SK-N-SH treated with all-trans-retinoic acid at 6 μM for 48 hours (cell line): Measurements from ENCODE around the gene NOC4L.

ENCODE experiments used
- ATAC-seq: fragments of 200-7000 bp; cut with Tn5 transposase; 3 replicates; pipeline ENCODE4 v1.9.1; 2020; ENCODE audit warnings: mild to moderate bottlenecking, moderate library complexity
- ARNTL ChIP-seq: fragments of 450-650 bp; formaldehyde crosslinking; IDR thresholded peaks from 2 replicates; pipeline ENCODE4 v1.5.0; 2020; ENCODE audit warnings: low read depth, mild to moderate bottlenecking, moderate library complexity, borderline replicate concordance
- BACH2 ChIP-seq: fragments of 250-450 bp; sonication (Bioruptor Pico); IDR thresholded peaks from 2 replicates; pipeline ENCODE4 v1.9.0; 2021; ENCODE audit warnings: mild to moderate bottlenecking, borderline replicate concordance
- CREB5 ChIP-seq: fragments of 250-450 bp; sonication (Bioruptor Pico); IDR thresholded peaks from 2 replicates; pipeline ENCODE4 v1.5.1; 2020; ENCODE audit warnings: low read depth, mild to moderate bottlenecking, moderate library complexity
- CSRNP3 ChIP-seq: fragments of 250-450 bp; sonication (Bioruptor Pico); IDR thresholded peaks from 2 replicates; pipeline ENCODE4 v1.5.1; 2021; ENCODE audit warnings: mild to moderate bottlenecking, moderate library complexity
- ESRRG ChIP-seq: fragments of 250-450 bp; sonication (Bioruptor Pico); IDR thresholded peaks from 2 replicates; pipeline ENCODE4 v1.6.1; 2021; ENCODE audit warnings: mild to moderate bottlenecking
- GLIS3 ChIP-seq: fragments of 250-450 bp; sonication (Bioruptor Pico); IDR thresholded peaks from 2 replicates; pipeline ENCODE4 v1.5.0; 2020; ENCODE audit warnings: mild to moderate bottlenecking, moderate library complexity
- ISL1 ChIP-seq: fragments of 250-450 bp; sonication (Bioruptor Pico); IDR thresholded peaks from 2 replicates; pipeline ENCODE4 v2.1.2; 2022; ENCODE audit warnings: mild to moderate bottlenecking, moderate library complexity
- OSR1 ChIP-seq: fragments of 250-450 bp; sonication (Bioruptor Pico); IDR thresholded peaks from 2 replicates; pipeline ENCODE4 v1.8.0; 2022; ENCODE audit warnings: moderate library complexity, mild to moderate bottlenecking, inconsistent platforms
- PATZ1 ChIP-seq: fragments of 250-450 bp; sonication (Bioruptor Pico); IDR thresholded peaks from 2 replicates; pipeline ENCODE4 v1.8.0; 2020; ENCODE audit warnings: mild to moderate bottlenecking, moderate library complexity, borderline replicate concordance
- POU6F1 ChIP-seq: fragments of 250-450 bp; sonication (Bioruptor Pico); IDR thresholded peaks from 2 replicates; pipeline ENCODE4 v1.8.0; 2021; ENCODE audit warnings: low read depth, mild to moderate bottlenecking, moderate library complexity, borderline replicate concordance
- PPARA ChIP-seq: fragments of 250-450 bp; sonication (Bioruptor Pico); IDR thresholded peaks from 2 replicates; pipeline ENCODE4 v1.5.0; 2020; ENCODE audit warnings: mild to moderate bottlenecking, borderline replicate concordance
- SNAI2 ChIP-seq: fragments of 250-450 bp; sonication (Bioruptor Pico); IDR thresholded peaks from 2 replicates; pipeline ENCODE4 v1.5.0; 2020; ENCODE audit warnings: mild to moderate bottlenecking, moderate library complexity
- TCF4 ChIP-seq: fragments of 250-450 bp; sonication (Bioruptor Pico); IDR thresholded peaks from 2 replicates; pipeline ENCODE4 v1.8.0; 2021; ENCODE audit warnings: mild to moderate bottlenecking, moderate library complexity, borderline replicate concordance
- TOX ChIP-seq: fragments of 250-450 bp; sonication (Bioruptor Pico); IDR thresholded peaks from 2 replicates; pipeline ENCODE4 v1.8.0; 2021; ENCODE audit warnings: mild to moderate bottlenecking, moderate library complexity, borderline replicate concordance
- TSHZ2 ChIP-seq: fragments of 250-450 bp; sonication (Bioruptor Pico); IDR thresholded peaks from 2 replicates; pipeline ENCODE4 v1.5.0; 2020; ENCODE audit warnings: mild to moderate bottlenecking, moderate library complexity
- ZC3H10 ChIP-seq: fragments of 250-450 bp; sonication (Bioruptor Pico); IDR thresholded peaks from 2 replicates; pipeline ENCODE4 v1.5.1; 2021; ENCODE audit warnings: mild to moderate bottlenecking, moderate library complexity
- ZFP30 ChIP-seq: fragments of 450-650 bp; formaldehyde crosslinking; IDR thresholded peaks from 2 replicates; pipeline ENCODE4 v1.5.0; 2022; ENCODE audit warnings: mild to moderate bottlenecking, moderate library complexity
- ZNF565 ChIP-seq: fragments of 450-650 bp; formaldehyde crosslinking; conservative IDR thresholded peaks from 2 replicates; pipeline ENCODE4 v1.5.0; 2020; ENCODE audit warnings: low read depth, mild to moderate bottlenecking, moderate library complexity
- ZNF8 ChIP-seq: fragments of 450-650 bp; formaldehyde crosslinking; IDR thresholded peaks from 2 replicates; pipeline ENCODE4 v1.5.0; 2020; ENCODE audit warnings: mild to moderate bottlenecking, moderate library complexity

NOC4L gene

GRCh38 chr12:132115500-132115899, 28.8 kb upstream of the NOC4L start:
- TF ChIP-seq TSHZ2 (CRISPR knock-in tag) (no peak), OSR1 (no peak), PATZ1 (CRISPR knock-in tag) (no peak), SNAI2 (CRISPR knock-in tag) (no peak), TOX (CRISPR knock-in tag) (no peak), CSRNP3 (CRISPR knock-in tag) (no peak), GLIS3 (CRISPR knock-in tag) (no peak), ZC3H10 (no peak), ZFP30 (CRISPR knock-in tag) (no peak), TCF4 (CRISPR knock-in tag) (no peak), PPARA (CRISPR knock-in tag) (no peak), ZNF565 (CRISPR knock-in tag) (no peak), ESRRG (no peak), ARNTL (CRISPR knock-in tag) (no peak)
- ATAC-seq: no peak

GRCh38 chr12:132116709-132117557, 27.3 kb upstream of the NOC4L start:
- no peak for ATAC-seq
- TF ChIP-seq ZNF8 (CRISPR knock-in tag) (no peak), GLIS3 (CRISPR knock-in tag) (no peak), CSRNP3 (CRISPR knock-in tag) (no peak), ISL1 (CRISPR knock-in tag) (no peak), PATZ1 (CRISPR knock-in tag) (no peak), ZC3H10 (no peak), POU6F1 (CRISPR knock-in tag) (no peak)
- TF ChIP-seq, all 23 proteins: peak for 0

- TF ChIP-seq SNAI2 (CRISPR knock-in tag) (no peak), GLIS3 (CRISPR knock-in tag) (no peak), BACH2 (no peak), ZNF565 (CRISPR knock-in tag) (no peak), ZC3H10 (no peak), ISL1 (CRISPR knock-in tag) (no peak), CSRNP3 (CRISPR knock-in tag) (no peak), CREB5 (CRISPR knock-in tag) (no peak)
- peak; percentile 78 for ATAC-seq
These were observed 26.7 kb upstream of the NOC4L start for GRCh38 chr12:132117558-132117875.
